Lower leg skin (tissue), 4 donors: ENCODE measurements around the gene SLCO6A1. TPM values are rescaled to one million over a fixed set of nuclear protein-coding genes. Genes with fewer than 3 reads are reported as not detected.

Experiments
- DNase-seq, 2 donors: peaks; one replicate each; pipeline ENCODE4 v3.0.0-alpha.2; 2019; ENCODE audit warnings: low spot score in 2 of 2
- H3K4me3 ChIP-seq: fragments of 200-600 bp; sonication (generic); 2 replicates; pipeline ENCODE4 v1.5.1; 2017; ENCODE audit warnings: mild to moderate bottlenecking, low read depth; ENCODE audit not compliant: poor library complexity, severe bottlenecking
- POLR2A ChIP-seq, 2 donors: fragments of 450-650 bp; IDR thresholded peaks; one replicate each; pipeline ENCODE4 v1.6.1; 2016 to 2017; ENCODE audit warnings: antibody characterized with exemption in 2 of 2, mild to moderate bottlenecking in 1 of 2, moderate library complexity in 1 of 2
- WGBS, 2 donors: methylation state at CpG; one replicate each; pipeline ENCODE4 v1.1.5; 2018; 5-methylcytosine and 5-hydroxymethylcytosine counted together
- intact Hi-C: fragments of 100-400 bp; cut with DNase I; formaldehyde crosslinking; loops from one replicate; pipeline ENCODE4 v1.15.0; 2023; ENCODE audit warnings: low total_unique reads
- total RNA-seq, 4 donors: library from RNA; depleted of rRNA; stranded (reverse); fragments of >200 nt; gene quantifications; one replicate each; pipeline ENCODE4 v1.1.0, GENCODE V29; 2016
- TF ChIP-seq, protein P1 (sequence below), 3 donors: fragments of 450-650 bp; IDR thresholded peaks; one replicate each; pipeline ENCODE4 v1.5.1; 2016; ENCODE audit warnings: antibody characterized with exemption in 3 of 3, mild to moderate bottlenecking in 3 of 3, moderate library complexity in 2 of 3

SLCO6A1 gene
- total RNA-seq, 4 donors from 2014 or later = not detected

DNA sequence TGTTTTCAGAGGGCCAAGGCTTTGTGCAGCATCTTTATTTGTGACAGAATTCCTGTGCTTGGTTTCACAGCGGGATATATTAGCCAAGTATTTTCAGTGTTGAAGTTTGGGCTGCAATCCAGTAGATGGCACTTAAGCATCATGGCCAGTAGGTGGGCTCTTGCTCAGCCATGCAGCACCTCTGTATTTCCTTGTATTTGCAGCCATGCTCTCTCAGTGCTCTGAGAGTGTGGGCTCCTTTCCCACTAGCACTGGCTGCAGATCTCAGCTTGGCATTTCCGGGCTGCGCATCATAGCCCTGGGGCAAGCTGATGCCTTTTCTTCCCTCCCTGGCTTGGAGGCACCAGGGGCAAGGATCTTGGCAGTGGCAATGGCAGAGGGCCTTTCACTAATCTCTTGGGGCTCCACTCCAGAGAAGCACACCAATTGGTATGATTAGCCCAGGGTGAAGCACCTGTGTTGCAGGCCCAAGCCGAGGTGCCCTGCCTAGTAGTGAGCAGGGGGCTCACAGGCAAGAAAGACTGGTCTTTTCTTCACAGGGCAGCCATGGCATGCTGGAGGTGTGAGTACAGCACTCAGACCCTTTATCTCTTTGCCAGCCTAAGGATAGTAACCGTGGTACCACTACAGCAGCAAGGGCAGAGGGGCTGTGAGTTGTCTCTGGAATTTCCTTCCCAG, 48.3 kb downstream of the SLCO6A1 start:
- no peak for TF ChIP-seq POLR2A (IDR thresholded peaks at IDR 0.05)
- TF ChIP-seq, protein P1, sequence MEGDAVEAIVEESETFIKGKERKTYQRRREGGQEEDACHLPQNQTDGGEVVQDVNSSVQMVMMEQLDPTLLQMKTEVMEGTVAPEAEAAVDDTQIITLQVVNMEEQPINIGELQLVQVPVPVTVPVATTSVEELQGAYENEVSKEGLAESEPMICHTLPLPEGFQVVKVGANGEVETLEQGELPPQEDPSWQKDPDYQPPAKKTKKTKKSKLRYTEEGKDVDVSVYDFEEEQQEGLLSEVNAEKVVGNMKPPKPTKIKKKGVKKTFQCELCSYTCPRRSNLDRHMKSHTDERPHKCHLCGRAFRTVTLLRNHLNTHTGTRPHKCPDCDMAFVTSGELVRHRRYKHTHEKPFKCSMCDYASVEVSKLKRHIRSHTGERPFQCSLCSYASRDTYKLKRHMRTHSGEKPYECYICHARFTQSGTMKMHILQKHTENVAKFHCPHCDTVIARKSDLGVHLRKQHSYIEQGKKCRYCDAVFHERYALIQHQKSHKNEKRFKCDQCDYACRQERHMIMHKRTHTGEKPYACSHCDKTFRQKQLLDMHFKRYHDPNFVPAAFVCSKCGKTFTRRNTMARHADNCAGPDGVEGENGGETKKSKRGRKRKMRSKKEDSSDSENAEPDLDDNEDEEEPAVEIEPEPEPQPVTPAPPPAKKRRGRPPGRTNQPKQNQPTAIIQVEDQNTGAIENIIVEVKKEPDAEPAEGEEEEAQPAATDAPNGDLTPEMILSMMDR (IDR thresholded peaks at IDR 0.05) = no peak
- 88 to 89% methylated on average over 5 of the region's 5 CpGs for WGBS, 2 donors
- DNase-seq = peak in 1 of 2 donors; percentile 54
- intact Hi-C loops = no loop called here
- no peak overlapping the region for H3K4me3 ChIP-seq

DNA sequence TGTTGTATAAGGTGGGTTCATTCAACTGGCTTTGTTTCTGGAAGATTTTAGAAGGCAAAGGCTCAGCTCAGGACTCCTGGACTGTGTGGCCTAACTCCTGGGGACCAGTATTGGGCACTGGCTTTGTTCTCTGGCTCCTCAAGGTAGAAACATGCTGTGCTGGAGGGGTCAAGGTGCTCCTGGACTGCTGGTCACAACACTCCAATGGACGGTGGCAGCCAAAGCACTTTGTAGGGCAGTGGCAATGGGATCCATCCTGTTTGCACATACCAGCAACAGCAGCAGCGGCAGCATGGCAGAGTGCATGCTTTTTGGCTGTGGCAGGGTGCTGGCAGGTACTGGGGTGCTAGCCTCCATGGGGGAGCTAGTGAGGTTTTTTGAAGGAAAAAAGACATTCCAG, 65.3 kb downstream of the SLCO6A1 start:
- 45% methylated on average over 2 of the region's 2 CpGs for WGBS, 2 donors
- no peak overlapping the region for H3K4me3 ChIP-seq
- peak in 1 of 2 donors; percentile 68 for DNase-seq
- no peak for TF ChIP-seq POLR2A (IDR thresholded peaks at IDR 0.05)
- TF ChIP-seq, protein P1 (IDR thresholded peaks at IDR 0.05) = no peak
- intact Hi-C loops = no loop called here

DNA sequence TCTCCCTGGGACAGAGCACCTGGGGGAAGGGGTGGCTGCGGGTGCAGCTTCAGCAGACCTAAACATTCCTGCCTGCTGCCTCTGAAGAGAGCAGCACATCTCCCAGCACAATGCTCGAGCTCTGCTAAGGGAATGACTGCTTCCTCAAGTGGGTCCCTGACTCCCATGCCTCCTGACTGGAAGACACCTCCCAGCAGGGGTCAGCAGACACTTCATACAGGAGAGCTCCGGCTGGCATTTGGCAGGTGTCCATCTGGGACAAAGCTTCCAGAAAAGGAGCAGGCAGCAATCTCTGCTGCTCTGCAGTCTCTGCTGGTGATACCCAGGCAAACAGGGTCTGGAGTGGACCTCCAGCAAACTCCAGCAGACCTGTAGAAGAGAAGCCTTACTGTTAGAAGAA, 77.2 kb downstream of the SLCO6A1 start:
- no peak for TF ChIP-seq POLR2A (IDR thresholded peaks at IDR 0.05)
- TF ChIP-seq, protein P1 (IDR thresholded peaks at IDR 0.05) = no peak
- intact Hi-C loops = no loop called here
- H3K4me3 ChIP-seq = no peak overlapping the region
- 73 to 76% methylated on average over 2 to 3 of the region's 3 CpGs for WGBS, 2 donors
- DNase-seq = no peak

DNA sequence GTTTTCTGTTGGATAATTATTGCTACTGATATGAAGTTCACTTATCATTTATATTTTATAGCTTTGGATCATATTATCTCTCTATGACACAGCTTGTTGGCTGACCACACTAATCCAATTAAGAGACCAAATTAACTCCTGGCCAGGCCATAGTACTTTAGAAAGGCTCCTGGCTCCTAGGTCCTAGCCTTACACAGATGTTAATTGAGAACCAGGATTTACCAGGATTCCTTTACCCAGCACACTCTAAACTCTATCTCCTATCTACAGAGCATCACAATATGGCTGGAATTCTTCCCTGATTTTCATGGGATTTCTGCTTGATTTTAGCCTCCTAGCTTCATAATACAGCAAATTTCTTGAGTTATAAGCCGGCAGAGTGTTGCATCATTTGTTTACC, 80.3 kb downstream of the SLCO6A1 start:
- 86% methylated on average over 1 of the region's 1 CpG for WGBS, 2 donors
- intact Hi-C loops = no loop called here
- TF ChIP-seq, protein P1 (IDR thresholded peaks at IDR 0.05) = no peak
- no peak for TF ChIP-seq POLR2A (IDR thresholded peaks at IDR 0.05)
- no peak overlapping the region for H3K4me3 ChIP-seq
- DNase-seq = no peak

DNA sequence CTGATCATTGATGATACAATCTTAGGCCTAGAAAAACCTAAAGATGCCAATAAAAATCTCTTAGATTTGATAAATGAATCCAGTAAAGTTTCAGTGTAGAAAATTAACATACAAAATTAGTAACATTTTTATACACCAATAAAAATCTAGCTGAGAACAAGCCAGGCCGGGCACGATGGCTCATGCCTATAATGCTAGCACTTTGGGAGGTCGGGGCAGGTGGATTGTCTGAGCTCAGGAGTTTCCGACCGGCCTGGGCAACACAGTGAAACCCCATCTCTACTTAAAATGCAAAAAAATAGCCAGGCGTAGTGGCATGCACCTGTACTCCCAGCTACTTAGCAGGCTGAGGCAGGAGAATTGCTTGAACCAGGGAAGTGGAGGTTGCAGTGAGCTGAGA, 84.4 kb downstream of the SLCO6A1 start:
- intact Hi-C loops = no loop called here
- no peak for DNase-seq
- 84% methylated on average over 6 of the region's 6 CpGs for WGBS, 2 donors
- no peak overlapping the region for H3K4me3 ChIP-seq
- no peak for TF ChIP-seq POLR2A (IDR thresholded peaks at IDR 0.05)
- TF ChIP-seq, protein P1 (IDR thresholded peaks at IDR 0.05) = no peak

DNA sequence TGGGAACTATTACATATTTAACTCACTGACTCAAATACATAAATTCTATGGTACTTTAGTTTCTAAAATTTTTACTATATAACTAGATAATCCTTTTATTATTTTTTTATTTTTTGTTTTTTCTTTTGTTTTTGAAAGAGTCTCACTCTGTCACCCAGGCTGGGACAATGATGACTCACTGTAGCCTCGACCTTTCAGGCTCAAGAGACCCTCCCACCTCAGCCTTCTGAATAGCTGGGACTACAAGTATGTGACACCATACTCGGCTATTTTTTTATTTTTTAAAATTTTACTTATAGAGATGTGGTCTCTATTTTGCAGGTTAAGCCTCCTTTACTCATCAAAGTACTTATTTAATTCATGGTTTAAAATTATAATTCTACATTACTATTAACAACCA, 110.6 kb downstream of the SLCO6A1 start:
- intact Hi-C loops = no loop called here
- WGBS, 2 donors = 47 to 65% methylated on average over 2 of the region's 2 CpGs
- TF ChIP-seq, protein P1 (IDR thresholded peaks at IDR 0.05) = no peak
- no peak for TF ChIP-seq POLR2A (IDR thresholded peaks at IDR 0.05)
- no peak overlapping the region for H3K4me3 ChIP-seq
- no peak for DNase-seq
